Gastroesophageal sphincter (tissue), 4 donors: ENCODE data around the gene INKA2. TPM values are rescaled to one million over a fixed set of nuclear protein-coding genes. Genes with fewer than 3 reads are reported as not detected.

Experiments
- ATAC-seq: fragments of 150-250 bp; one replicate; pipeline ENCODE4 v1.9.1; 2016; ENCODE audit warnings: mild to moderate bottlenecking, moderate library complexity
- H3K27ac ChIP-seq, 4 donors: fragments of 200-600 bp; sonication (generic) in 3 of 4; 1 replicate in 3 of 4; 2 replicates in 1 of 4; pipeline ENCODE4 v1.5.1; 2016 to 2019
- H3K27me3 ChIP-seq: fragments of 200-600 bp; sonication (generic); one replicate; pipeline ENCODE4 v1.5.1; 2019
- H3K36me3 ChIP-seq, 2 donors: fragments of 200-600 bp; sonication (generic); one replicate each; pipeline ENCODE4 v1.5.1; 2019; ENCODE audit warnings: control low read depth in 1 of 2
- H3K4me1 ChIP-seq, 3 donors: fragments of 200-600 bp; sonication (generic); 1 replicate in 2 of 3; 2 replicates in 1 of 3; pipeline ENCODE4 v1.5.1; 2016 to 2019; ENCODE audit warnings: control low read depth in 2 of 3
- H3K4me3 ChIP-seq, 2 donors: fragments of 200-600 bp; sonication (generic); one replicate each; pipeline ENCODE4 v1.5.1; 2019; ENCODE audit warnings: mild to moderate bottlenecking in 1 of 2, moderate library complexity in 1 of 2
- H3K9me3 ChIP-seq, 3 donors: fragments of 200-600 bp; sonication (generic); one replicate each; pipeline ENCODE4 v1.5.1; 2017 to 2019; ENCODE audit warnings: control low read depth in 2 of 3
- EP300 ChIP-seq: sonication (generic); formaldehyde crosslinking; IDR thresholded peaks from one replicate; pipeline ENCODE4 v1.6.1; 2017; ENCODE audit warnings: antibody characterized with exemption, mild to moderate bottlenecking
- POLR2A ChIP-seq, 2 donors: fragments of 450-650 bp; IDR thresholded peaks; one replicate each; pipeline ENCODE4 v1.6.1; 2017; ENCODE audit warnings: antibody characterized with exemption in 2 of 2, mild to moderate bottlenecking in 2 of 2, moderate library complexity in 1 of 2
- POLR2AphosphoS5 ChIP-seq: sonication (generic); formaldehyde crosslinking; IDR thresholded peaks from one replicate; pipeline ENCODE4 v1.6.1; 2017; ENCODE audit warnings: antibody characterized with exemption
- WGBS, 2 donors: methylation state at CpG; one replicate each; pipeline ENCODE4 v1.1.5; 2018; ENCODE audit warnings: low coverage in 1 of 2; 5-methylcytosine and 5-hydroxymethylcytosine counted together
- total RNA-seq, 4 donors: library from RNA; depleted of rRNA; stranded (reverse); fragments of >200 nt; gene quantifications; one replicate each; pipeline ENCODE4 v1.1.0, GENCODE V29; 2016
- TF ChIP-seq, protein P1 (sequence below), 4 experiments: fragments of 200-600 bp in 2 of 4; fragments of 450-650 bp in 2 of 4; sonication (generic) in 1 of 4; IDR thresholded peaks; one replicate each; pipeline ENCODE4 v1.5.1; 2017 to 2019; ENCODE audit warnings: antibody characterized with exemption in 4 of 4, mild to moderate bottlenecking in 2 of 4, moderate library complexity in 2 of 4

INKA2 gene
- total RNA-seq, 4 donors from 2014 or later, result 7.2 to 12.8 (median 8.8) TPM

DNA sequence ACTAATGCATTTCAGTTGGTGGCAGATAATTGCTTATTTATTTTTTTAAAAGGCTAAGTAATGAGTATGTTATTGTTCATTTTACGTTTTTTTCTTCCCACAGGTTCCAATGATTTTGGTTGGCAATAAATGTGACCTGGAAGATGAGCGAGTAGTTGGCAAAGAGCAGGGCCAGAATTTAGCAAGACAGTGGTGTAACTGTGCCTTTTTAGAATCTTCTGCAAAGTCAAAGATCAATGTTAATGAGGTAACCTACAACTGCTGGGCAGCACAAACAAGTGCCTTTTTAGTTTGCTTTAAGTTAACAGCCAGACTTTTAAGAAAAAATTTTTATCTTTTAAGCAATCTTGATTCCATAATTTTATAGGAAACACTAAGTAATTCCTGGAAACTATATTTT is 35.0 kb downstream of the INKA2 start:
- no peaks in the 10 kb centered on the region for H3K9me3 ChIP-seq
- H3K4me3 ChIP-seq, result no peak overlapping the region
- TF ChIP-seq EP300, result no peak
- TF ChIP-seq, protein P1, sequence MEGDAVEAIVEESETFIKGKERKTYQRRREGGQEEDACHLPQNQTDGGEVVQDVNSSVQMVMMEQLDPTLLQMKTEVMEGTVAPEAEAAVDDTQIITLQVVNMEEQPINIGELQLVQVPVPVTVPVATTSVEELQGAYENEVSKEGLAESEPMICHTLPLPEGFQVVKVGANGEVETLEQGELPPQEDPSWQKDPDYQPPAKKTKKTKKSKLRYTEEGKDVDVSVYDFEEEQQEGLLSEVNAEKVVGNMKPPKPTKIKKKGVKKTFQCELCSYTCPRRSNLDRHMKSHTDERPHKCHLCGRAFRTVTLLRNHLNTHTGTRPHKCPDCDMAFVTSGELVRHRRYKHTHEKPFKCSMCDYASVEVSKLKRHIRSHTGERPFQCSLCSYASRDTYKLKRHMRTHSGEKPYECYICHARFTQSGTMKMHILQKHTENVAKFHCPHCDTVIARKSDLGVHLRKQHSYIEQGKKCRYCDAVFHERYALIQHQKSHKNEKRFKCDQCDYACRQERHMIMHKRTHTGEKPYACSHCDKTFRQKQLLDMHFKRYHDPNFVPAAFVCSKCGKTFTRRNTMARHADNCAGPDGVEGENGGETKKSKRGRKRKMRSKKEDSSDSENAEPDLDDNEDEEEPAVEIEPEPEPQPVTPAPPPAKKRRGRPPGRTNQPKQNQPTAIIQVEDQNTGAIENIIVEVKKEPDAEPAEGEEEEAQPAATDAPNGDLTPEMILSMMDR (IDR thresholded peaks at IDR 0.05), result no peak
- WGBS, 2 donors, result 78 to 79% methylated on average over 2 of the region's 2 CpGs
- H3K36me3 ChIP-seq, result peaks cover 12 to 87% of the 10 kb centered on the region in 2 donors
- peaks cover 0 to 24% (median 0%) of the 10 kb centered on the region in 3 donors for H3K4me1 ChIP-seq
- no peak overlapping the region for H3K27ac ChIP-seq
- ATAC-seq, result no peak
- no peaks in the 10 kb centered on the region for H3K27me3 ChIP-seq

DNA sequence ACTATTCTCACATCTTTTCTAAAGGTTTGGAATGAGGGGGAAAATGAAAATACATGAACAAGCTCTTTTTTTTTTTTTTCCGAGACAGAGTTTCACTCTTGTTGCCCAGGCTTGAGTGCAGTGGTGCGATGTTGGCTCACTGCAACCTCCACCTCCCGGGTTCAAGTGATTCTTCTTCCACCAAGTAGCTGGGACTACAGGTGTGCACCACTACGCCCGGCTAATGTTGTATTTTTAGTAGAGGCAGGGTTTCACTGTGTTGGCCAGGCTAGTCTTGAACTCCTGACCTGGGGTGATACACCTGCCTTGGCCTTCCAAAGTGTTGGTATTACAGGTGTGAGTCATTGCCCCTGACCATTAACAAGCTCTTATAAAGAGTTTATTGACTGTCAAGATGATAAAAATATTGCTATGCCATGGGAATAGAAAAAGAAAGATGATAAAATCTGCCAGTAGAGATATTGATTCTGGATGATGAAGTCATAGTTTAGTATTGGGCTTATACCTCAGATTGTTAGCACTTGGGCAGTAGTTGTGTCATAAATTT is 36.6 kb downstream of the INKA2 start:
- no peak for ATAC-seq
- Histone ChIP-seq H3K36me3 (peaks cover 12 to 91% of the 10 kb centered on the region in 2 donors), H3K4me3 (no peak overlapping the region), H3K4me1 (peaks cover 0 to 36% (median 0%) of the 10 kb centered on the region in 3 donors), H3K9me3 (no peaks in the 10 kb centered on the region), H3K27me3 (no peaks in the 10 kb centered on the region), H3K27ac (no peak overlapping the region)
- TF ChIP-seq, protein P1 (IDR thresholded peaks at IDR 0.05), result no peak
- no peak for TF ChIP-seq POLR2A (IDR thresholded peaks at IDR 0.05)
- 83 to 100% methylated on average over 2 to 5 of the region's 5 CpGs for WGBS, 2 donors

DNA sequence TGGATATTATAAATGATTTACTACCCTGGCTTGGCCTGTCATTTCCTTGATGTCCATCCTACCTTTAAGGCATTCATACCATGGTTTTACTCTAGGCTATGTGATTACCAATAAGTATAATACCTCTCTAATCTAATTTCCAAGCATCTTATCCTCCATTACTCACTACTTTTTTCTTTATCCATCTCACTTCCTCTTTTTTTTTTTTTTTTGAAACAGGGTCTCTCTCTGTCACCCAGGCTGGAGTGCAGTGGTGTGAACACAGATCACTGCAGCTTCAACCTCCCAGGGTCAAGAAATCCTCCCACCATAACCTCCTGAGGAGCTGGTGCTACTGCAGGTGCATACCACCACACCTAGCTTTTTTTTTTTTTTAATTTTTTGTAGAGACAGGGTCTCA is 39.9 kb downstream of the INKA2 start:
- H3K36me3 ChIP-seq, result peaks cover 12 to 74% of the 10 kb centered on the region in 2 donors
- TF ChIP-seq EP300 (no peak), POLR2AphosphoS5 (no peak), POLR2A (IDR thresholded peaks at IDR 0.05) (no peak)
- TF ChIP-seq, protein P1 (IDR thresholded peaks at IDR 0.05), result no peak
- no peaks in the 10 kb centered on the region for H3K9me3 ChIP-seq
- H3K27ac ChIP-seq, result no peak overlapping the region
- no peak overlapping the region for H3K4me3 ChIP-seq
- H3K27me3 ChIP-seq, result no peaks in the 10 kb centered on the region
- ATAC-seq, result no peak
- H3K4me1 ChIP-seq, result peaks cover 0 to 44% (median 0%) of the 10 kb centered on the region in 3 donors

DNA sequence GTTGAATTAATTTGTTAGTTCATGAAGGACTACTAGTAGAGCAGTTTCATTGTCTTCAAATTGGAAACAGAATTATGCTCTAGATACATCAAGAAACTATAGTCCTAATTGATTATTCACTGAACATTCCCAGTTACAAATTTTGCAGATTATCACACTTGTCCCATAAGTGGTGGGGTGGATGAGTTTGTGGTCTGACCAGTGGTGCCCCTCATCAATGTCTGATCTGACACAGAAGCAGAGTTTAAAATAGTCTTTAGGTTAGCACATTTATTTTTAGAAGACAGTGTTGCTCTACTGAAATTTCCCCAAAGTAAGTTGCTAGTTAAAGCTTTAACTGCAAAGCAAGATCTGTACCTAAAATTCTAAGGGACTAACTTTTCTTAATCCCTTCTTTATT is 42.9 kb downstream of the INKA2 start:
- TF ChIP-seq, protein P1 (IDR thresholded peaks at IDR 0.05), result no peak
- no peak for TF ChIP-seq EP300
- TF ChIP-seq POLR2AphosphoS5, result no peak
- TF ChIP-seq POLR2A (IDR thresholded peaks at IDR 0.05), result no peak
- H3K36me3 ChIP-seq, result peaks cover 12 to 48% of the 10 kb centered on the region in 2 donors
- no peaks in the 10 kb centered on the region for H3K27me3 ChIP-seq
- peaks cover 4 to 73% (median 7%) of the 10 kb centered on the region in 3 donors for H3K4me1 ChIP-seq
- no peak overlapping the region for H3K4me3 ChIP-seq
- H3K27ac ChIP-seq, result peak overlapping the region in 2 of 4 donors; percentile 18 to 25
- no peaks in the 10 kb centered on the region for H3K9me3 ChIP-seq
- ATAC-seq, result no peak

DNA sequence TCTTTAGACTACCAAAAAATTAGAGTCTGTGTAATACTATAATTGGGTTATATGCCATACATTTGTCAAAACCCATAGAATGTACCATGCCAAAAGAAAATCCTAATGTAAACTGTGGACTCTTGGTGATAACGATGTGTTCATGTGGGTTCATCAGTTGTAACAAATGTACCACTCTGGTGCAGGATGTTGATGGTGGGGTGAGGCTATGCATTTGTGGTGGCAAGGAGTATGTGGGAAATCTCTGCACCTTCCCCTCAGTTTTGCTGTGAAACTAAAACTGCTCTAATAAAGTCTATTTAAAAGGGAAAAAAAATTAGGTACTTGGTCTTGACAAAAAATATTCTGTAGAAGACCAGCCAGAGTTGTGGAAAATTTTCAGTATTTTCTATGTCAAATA is 43.4 kb downstream of the INKA2 start:
- H3K9me3 ChIP-seq, result no peaks in the 10 kb centered on the region
- ATAC-seq, result no peak
- H3K4me3 ChIP-seq, result no peak overlapping the region
- WGBS, 2 donors, result 17 to 33% methylated on average over 1 of the region's 1 CpG
- no peaks in the 10 kb centered on the region for H3K27me3 ChIP-seq
- peaks cover 4 to 75% (median 12%) of the 10 kb centered on the region in 3 donors for H3K4me1 ChIP-seq
- TF ChIP-seq POLR2AphosphoS5 (no peak), EP300 (no peak), POLR2A (IDR thresholded peaks at IDR 0.05) (no peak)
- TF ChIP-seq, protein P1 (IDR thresholded peaks at IDR 0.05), result no peak
- H3K27ac ChIP-seq, result peak overlapping the region in 1 of 4 donors; percentile 25
- peaks cover 12 to 43% of the 10 kb centered on the region in 2 donors for H3K36me3 ChIP-seq
